Measurements from ENCODE around the gene EIF5A.

GRCh38 chr17:7329374-7329996 lies 22.1 kb downstream of the EIF5A start:
- TF ChIP-seq POLR2A (IDR thresholded peaks at IDR 0.05) (peak in 1 of 2 donors; percentile 61), CTCF (IDR thresholded peaks at IDR 0.05) (no peak)
